Adipose tissue (tissue), 3 donors: ENCODE results near the gene TAF9. TPM values are rescaled to one million over a fixed set of nuclear protein-coding genes. Genes with fewer than 3 reads are reported as not detected.
"Not testable (repeated sequence)": the region's sequence is repeated elsewhere in the genome, so short reads cannot be mapped to it uniquely, and the experiment has no call there.

Experiments
- H3K27ac ChIP-seq: one replicate; pipeline ENCODE4 v1.5.1; 2013; ENCODE audit warnings: low read depth, low read length
- WGBS, 3 donors: extraction: QIAGEN DNeasy Blood & Tissue Kit; methylation state at CpG; one replicate each; pipeline ENCODE4 v1.1.7; 2013; 5-methylcytosine and 5-hydroxymethylcytosine counted together
- polyA plus RNA-seq, 3 donors: library from polyadenylated mRNA; stranded (reverse); fragments of 200-250 nt; gene quantifications; one replicate each; pipeline ENCODE4 v1.2.3, GENCODE V29; 2013
- donor health status: healthy with polysubstance abuse.
- donor health status: Bipolar disorder and iron deficiency.
- donor health status: healthy.

The TAF9 gene
- polyA plus RNA-seq, 3 donors: 33.4 to 65.1 (median 54.5) TPM

DNA sequence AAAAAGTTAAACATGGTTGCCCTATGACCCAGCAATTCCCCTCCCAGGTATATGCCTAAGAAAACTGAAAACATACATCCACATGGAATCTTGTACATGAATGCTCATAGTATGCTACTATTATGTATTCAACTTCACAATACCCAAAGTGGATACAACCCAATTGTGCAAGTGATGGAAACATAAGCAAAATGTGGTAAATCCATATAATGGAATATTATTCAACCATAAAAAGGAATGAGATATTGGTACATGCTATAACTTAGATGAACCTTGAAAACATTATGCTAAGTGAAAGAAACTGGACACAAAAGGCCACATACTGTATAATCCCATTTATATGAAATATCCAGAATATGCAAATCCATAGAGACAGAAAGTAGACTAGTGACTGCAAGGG, 18.7 kb downstream of the TAF9 start:
- H3K27ac ChIP-seq: no peak overlapping the region

DNA sequence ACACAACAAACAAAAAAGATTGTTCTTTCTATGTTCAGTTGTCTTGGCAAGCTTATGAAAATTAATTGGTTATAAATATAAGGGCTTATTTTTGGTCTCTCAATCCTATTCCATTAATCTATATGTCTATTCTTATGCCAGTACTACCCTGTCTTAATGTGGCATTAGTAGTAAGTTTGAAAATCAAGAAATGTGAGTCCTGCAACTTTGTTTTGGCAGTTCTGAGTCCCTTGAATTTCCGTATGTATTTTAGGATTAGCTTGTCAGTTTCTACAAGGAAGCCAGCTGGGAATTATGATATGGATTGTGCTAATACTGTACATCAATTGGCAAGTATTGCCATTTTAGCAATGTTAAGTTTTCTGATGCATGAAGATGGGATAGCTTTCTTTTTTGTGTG, 26.2 kb downstream of the TAF9 start:
- 57 to 86% (median 80%) methylated on average over 1 of the region's 1 CpG for WGBS, 3 donors
- no peak overlapping the region for H3K27ac ChIP-seq

DNA sequence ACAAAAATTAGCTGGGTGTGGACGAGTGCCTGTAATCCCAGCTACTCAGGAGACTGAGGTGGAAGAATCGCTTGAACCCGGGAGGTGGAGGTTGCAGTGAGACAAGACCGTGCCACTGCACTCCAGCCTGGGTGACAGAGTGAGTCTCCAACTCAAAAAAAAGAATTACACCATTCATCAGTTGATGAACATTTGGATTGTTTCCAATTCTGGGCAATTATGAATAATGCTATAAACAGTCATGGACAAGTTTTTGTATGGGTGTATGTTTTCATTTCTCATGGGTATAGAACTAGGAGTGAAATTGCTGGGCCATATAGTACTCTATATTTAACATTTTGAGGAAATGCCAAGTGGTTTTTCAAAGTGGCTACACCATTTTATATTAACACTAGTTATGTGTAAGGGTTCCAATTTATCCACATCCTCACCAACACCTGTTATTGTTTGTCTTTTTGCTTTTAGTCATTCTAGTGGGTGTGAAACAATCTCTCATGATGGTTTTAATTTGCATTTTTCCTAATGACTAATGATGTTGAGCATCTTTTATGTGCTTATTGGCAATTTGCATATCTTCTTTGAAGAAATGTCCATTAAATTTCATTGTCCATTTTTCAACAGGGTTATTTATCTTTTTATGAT, 27.7 kb downstream of the TAF9 start:
- WGBS, 3 donors: 86 to 94% (median 91%) methylated on average over 4 of the region's 4 CpGs
- H3K27ac ChIP-seq: no peak overlapping the region

DNA sequence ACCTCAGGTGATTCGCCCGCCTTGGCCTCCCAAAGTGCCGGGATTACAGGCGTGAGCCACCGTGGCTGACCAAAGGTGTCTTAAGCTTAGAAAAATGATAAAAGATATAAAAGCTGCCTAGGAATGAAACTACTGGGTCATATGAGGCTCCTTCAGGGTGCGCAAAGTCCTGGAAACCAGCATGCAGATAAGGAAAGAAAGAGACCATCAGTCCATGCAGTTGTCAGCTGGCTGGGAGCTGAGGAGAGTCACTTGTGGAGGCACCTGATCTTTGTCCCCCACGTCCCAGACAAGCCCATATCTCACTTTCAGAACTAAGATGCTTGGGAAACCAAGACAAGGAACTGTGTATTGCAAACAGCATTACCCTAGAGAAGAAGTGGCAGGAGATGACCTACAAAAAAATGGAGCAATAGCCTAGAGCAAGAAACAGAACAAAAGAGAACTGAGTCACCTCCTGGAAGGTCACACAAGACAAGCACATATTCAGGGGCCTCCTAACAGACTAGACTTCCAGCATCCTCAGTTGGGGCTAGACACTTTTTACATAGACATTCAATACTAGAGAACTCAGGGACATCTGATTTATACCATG, 33.9 kb downstream of the TAF9 start:
- H3K27ac ChIP-seq: no peak overlapping the region
- 77 to 93% (median 88%) methylated on average over 7 of the region's 7 CpGs for WGBS, 3 donors

DNA sequence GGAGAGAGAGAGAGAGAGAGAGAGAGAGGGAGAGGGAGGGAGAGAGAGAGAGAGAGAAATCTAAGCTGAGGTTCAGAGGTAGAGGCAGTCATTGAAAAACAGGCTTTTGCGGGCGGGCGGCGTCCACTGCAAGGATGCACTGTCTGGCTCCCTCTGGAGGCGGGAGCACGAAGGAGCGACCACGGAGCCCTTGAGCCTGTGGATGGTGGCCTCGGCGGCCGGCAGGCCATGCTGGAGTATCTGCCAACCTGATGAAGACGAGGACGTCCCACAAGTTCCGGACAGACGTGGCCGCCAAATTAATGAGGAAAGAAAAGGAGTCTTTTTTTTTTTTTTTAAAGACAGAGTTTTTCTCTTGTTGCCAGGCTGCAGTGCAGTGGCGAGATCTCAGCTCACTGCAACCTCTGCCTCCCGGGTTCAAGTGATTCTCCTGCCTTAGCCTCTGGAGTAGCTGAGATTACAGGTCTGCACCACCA, 34.5 kb downstream of the TAF9 start:
- no peak overlapping the region for H3K27ac ChIP-seq
- WGBS, 3 donors: 11 to 13% (median 11%) methylated on average over 18 of the region's 18 CpGs

DNA sequence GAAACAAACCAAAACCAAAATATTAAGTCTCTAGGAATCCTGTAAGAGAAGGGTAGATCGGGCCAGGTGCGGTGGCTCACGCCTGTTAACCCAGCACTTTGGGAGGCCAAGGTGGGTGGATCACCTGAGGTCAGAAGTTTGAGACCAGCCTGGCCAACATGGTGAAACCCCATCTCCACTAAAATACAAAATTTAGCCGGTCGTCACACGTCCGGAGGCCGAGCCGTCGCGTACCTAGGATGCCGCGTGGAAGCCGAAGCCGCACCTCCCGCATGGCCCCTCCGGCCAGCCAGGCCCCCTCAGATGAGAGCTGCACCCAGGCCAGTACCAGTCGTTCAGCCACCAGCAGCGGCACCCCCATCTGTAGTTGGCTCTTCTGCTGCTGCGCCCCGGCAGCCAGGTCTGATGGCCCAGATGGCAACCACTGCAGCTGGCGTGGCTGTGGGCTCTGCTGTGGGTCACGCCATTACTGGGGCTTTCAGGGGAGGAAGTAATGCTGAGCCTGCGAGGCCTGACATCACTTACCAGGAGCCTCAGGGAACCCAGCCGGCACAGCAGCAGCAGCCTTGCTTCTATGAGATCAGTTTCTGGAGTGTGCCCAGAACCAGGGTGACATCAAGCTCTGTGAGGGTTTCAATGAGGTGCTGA, 35.5 kb downstream of the TAF9 start:
- 93 to 96% (median 93%) methylated on average over 25 of the region's 25 CpGs for WGBS, 3 donors

DNA sequence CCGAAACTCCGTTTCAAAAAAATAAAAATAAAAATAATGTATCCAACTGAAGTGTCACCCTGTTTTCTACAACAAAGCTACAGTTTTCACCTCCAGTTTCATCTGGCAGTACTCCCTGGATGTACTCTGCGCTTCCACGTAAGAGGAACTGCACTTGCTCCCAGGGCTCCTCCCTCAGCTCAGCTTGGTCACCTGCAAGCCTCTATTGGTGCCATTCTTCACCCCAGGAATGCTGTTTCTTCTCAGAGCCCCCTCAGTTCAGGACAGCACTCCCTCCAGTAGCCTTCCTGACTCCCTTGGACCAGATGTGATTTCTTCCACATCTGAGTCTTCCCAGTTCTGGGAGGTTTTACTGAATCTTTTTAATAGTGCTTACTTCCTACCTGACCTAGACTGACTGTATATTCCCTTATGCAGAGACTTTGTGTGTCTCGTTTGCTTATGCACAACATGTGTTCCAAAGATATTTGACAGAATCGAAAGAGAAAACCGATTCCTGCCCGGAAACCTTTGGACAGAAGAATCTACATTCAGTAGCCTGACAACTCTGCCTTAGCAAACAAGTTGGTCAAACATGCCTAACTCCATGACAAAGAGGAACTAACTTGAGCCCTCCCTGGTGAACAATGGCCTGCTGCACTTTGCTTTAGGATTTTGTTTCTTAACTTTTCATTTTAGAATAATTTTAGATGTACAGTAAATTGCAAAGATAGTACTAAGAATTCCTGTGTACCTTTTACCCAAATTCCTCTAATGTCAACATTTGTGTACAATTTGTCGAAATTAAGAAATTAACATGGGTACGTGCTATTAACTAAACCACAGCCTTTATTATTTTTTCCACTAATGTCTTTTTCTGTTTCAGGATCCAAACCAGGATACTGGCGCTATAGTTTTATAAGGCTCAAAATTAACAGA, 37.5 kb downstream of the TAF9 start:
- WGBS, 3 donors: 33 to 54% (median 52%) methylated on average over 11 of the region's 11 CpGs
- H3K27ac ChIP-seq: no peak overlapping the region

More for the DNA sequence above, 35.5 kb downstream of the TAF9 start:
- H3K27ac ChIP-seq: not testable (repeated sequence)

DNA sequence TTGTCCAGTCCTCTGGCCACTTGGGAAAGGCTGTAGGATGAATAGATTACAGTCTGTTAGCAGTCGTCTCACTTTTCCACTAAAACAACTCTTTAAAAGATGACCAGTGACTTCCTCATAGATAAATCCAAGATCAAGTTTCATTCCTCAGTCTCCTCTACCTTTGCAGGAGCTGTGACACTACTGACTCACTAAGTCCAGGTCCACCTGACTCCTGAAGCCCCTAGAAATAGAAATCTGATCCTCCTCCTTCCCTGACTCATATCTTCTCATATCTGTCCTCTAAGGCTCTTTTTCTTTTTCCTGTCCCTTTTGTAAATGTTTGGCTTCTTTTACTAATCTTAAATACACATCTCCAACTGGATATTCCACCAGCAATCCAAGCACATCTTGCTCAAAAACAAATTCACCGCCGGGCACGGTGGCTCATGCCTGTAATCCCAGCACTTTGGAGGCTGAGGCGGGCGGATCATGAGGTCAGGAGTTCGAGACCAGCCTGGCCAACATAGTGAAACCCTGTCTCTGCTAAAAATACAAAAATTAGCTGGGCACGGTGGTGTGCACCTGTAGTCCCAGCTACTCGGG, 39.3 kb downstream of the TAF9 start:
- 73 to 92% (median 91%) methylated on average over 9 of the region's 9 CpGs for WGBS, 3 donors
- H3K27ac ChIP-seq: no peak overlapping the region

DNA sequence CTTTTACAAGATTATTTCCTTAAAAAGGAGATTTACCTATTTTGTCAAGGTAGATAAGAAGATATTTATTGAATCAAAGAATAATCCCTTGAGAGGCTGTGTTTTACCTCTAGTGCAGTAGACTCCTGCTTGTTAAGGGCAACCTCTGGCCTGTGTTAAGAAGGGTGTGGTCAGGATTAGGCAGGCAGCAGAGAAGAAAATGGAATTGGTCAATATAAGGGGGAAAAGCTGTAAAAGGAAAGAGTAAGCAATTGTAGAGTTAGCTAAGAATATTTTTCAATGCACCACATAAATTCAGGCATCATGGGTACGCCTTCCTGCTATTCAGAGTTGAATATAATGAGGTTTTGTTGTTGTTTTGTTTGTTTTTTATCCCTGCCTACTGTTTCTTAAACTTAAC, 43.0 kb downstream of the TAF9 start:
- 63 to 100% (median 64%) methylated on average over 1 of the region's 1 CpG for WGBS, 3 donors

DNA sequence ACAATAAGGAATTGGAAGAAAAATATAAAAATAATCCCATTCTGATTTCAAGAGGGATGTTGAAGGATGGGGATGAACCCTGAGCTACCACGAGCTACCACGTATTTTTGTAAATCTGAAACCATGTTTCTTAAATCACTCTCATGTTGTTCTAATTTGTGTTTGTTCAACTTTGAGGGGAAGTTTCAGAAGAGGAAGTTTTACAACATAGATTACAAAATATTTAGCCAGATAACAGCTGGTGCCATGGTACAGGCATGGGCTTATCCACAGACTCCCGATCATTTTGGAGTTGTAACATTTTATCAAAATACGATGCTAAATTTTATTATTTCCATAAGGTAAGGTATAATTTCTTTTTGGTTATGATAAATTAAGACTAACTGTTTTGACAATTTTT, 51.9 kb downstream of the TAF9 start:
- 58 to 93% (median 73%) methylated on average over 4 of the region's 4 CpGs for WGBS, 3 donors
- no peak overlapping the region for H3K27ac ChIP-seq

More for the DNA sequence above, 43.0 kb downstream of the TAF9 start:
- no peak overlapping the region for H3K27ac ChIP-seq

DNA sequence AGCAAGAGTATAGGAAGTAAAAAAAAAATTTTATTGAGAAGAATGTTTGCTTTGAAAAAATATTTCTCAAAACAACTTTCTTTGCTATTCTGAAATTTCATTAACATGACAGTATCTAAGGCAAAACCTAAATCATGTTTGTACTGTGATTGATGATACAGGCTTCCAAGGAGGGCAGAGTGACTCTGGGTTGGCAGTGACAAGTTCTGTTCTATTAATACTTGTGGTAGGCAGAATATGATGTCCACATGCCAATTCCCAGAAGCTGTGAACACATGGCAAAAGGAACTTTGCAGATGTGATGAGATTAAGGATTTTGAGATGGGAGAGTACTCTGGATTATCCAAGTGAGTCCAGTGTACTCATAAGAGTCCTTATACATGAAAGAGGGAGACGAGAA, 53.3 kb downstream of the TAF9 start:
- no peak overlapping the region for H3K27ac ChIP-seq
- WGBS, 3 donors: 90 to 100% (median 95%) methylated on average over 1 of the region's 1 CpG

Other genes with a start within 250 kb of the TAF9 start
- 1 to 10 TPM; 2.4 to 3.3 (median 2.7) TPM for gene CCNB1, start 202.4 kb downstream of the TAF9 start, polyA plus RNA-seq
- 1 to 10 TPM in 2 of 3 donors, under 1 TPM in 1; 0.95 to 5.2 (median 2.5) TPM for gene CENPH, start 179.9 kb downstream of the TAF9 start, polyA plus RNA-seq
- gene CDK7, start 134.6 kb downstream of the TAF9 start, polyA plus RNA-seq: 10 to 100 TPM; 11.6 to 13.6 (median 12.7) TPM
- 1 to 10 TPM; 2.8 to 4.9 (median 3.0) TPM for gene CCDC125, start 36.7 kb downstream of the TAF9 start, polyA plus RNA-seq
- gene AK6, start within 50 bp of the TAF9 start, polyA plus RNA-seq: 10 to 100 TPM; 19.8 to 59.5 (median 43.0) TPM
- 10 to 100 TPM in 1 of 3 donors, 1 to 10 TPM in 2; 8.4 to 17.8 (median 9.5) TPM for gene RAD17, start 298 bp upstream of the TAF9 start, polyA plus RNA-seq
- gene MARVELD2, start 45.6 kb upstream of the TAF9 start, polyA plus RNA-seq: 1 to 10 TPM in 1 of 3 donors, under 1 TPM in 2; 0.45 to 7.6 (median 0.61) TPM
- gene OCLN, start 123.3 kb upstream of the TAF9 start, polyA plus RNA-seq: 10 to 100 TPM in 1 of 3 donors, 1 to 10 TPM in 2; 1.5 to 16.5 (median 2.1) TPM
- gene GTF2H2C, start 190.7 kb upstream of the TAF9 start, polyA plus RNA-seq: 10 to 100 TPM in 2 of 3 donors, 1 to 10 TPM in 1; 8.9 to 16.8 (median 11.2) TPM